Measurements from ENCODE around the gene GPX5.
"Not testable (repeated sequence)": the region's sequence is repeated elsewhere in the genome, so short reads cannot be mapped to it uniquely, and the experiment has no call there.

GPX5 gene

DNA sequence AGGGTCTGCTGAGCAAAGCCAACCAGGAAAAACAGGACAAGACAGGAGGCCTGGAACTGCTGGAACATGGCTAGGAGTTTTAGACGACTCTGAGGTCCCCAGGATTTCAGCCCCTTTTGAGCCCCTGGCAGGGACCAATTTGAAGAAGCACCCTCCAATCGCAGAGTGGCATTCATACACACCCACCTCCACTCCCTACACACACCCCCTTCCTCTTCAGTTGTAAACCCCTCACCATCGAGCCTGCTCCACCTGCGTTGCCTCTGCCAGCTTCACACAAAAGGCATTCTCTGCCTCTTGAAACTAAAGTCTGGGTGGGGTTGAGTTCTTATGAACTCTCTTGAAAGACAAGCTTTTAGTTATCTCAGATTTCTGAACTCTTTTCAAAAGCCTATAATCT, 10.0 kb upstream of the GPX5 start, which contains the start of gene GPX6:
Gene GPX6 (minus strand): TSS at position 118 of the 400 bp plus-strand sequence. CDS start 50 bp downstream, at position 68.
- no peak for DNase-seq (ENCODE audit: low read depth)

DNA sequence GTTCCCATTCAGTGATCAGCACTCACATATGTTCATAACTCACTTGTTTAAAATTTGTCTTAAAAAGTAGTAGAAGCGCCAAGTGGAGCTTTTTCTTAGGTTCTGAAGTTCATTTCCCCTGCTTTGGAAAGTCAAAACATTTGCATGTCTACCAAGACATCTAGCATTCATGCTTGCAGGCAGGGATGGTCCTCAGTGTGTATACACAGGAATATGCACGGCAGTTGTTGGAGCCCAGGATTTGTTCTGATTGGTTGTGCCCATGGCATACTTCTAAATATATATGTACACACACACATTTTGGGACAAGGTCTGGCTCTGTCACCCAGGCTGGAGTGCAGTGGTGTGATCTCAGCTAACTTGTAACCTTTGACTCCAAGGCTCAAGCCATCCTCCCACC, 7.7 kb upstream of the GPX5 start:
- no peak for DNase-seq (ENCODE audit: low read depth)

DNA sequence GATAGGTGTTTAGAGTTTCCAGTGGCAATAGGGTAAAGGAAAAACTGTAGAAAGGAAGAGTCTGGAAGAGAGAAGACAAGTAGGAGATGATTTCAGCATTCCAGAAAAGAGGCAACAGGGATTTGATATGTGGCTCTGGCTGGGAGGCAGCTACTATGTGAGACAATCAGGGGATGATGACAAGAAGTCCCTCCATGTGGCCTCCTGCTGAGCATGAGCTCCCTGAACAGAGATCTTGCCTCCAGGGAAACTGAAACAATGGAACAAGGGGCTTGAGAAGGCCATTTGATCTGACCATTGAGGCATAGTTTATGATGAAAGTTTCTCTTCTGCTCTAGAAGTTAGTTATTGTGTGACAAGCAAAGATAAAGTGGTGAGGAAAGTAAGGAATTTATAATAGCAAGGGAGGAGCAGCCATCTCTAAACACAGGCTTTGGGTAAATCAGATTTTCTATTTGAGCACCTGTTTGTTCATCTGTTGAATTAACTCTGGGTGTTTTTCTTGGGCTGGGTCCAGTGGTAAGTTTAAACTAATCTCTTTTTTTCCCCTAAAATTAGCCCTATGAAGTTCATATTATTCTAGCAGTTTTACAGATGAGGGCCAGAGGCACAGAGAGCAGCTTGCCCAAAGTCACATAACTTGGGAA, 3.0 kb upstream of the GPX5 start:
- no peak for DNase-seq (ENCODE audit: low read depth)

DNA sequence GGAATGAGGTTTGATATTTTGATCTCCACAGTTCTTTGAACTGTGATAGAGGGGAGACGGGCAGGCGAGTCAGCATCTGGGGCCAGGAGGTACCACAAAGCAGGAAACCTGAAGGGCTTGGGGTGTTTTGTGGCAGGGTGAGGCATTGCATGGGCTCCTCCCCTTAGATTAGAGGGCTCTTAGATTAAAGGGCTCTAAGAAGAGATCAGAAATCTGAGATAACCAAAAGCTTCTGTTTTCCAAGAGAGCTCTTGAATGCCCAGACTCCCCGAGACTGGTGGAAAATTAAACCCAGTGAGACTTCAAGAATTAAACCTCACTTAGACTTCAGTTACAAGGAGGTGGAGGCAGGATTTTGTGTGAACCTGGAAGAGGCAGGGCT, 2.4 kb upstream of the GPX5 start:
- peak; percentile 26 for DNase-seq (ENCODE audit: low read depth)

DNA sequence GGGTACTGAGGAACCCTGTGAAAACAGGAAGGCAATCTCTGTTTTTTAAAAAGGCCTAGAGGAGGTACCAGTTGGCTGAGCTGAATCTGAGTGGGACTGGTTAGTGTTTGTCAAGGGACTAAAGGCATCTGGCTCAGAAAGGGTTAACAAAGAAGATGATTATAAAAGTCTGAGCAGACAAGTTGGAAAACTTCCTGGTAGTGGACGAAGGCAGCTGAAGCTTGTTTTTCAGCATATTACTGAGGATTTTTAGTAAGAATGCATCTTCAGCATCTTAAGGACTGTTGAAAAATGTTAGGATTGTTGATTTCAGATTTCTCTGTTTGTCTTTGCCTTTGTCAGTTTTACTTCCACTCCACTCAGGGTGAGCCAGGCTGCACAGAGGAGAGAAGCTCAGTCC, 5.1 kb downstream of the GPX5 start:
- no peak for DNase-seq (ENCODE audit: low read depth)

DNA sequence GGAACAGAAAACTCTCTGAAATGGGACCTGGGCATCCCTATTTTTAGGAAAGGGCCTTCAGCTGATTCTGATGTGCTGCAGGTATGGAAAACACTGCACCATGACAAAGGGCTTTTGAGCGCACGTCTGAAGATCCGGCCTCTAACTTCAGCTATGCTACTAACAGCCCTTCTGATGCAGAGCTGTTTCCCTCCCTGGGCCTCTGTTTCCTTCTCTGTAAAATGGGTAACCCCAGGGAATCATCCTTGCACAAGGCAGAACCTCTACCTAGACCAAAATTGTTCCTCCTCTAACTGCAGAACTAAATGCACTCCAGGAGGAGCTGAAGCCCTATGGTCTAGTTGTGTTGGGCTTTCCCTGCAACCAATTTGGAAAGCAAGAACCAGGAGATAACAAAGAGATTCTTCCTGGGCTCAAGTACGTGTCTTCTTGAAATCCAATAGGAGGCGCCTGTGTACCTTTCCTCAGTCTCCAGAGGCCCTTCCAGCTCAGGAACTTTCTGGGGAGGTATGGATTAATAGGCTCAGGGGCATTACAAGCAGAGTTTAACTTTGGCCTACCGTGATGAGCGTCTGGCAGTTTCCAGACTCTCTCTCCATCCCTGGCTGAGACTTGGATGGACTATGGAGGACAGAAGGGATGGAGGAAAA, 5.9 kb downstream of the GPX5 start:
- DNase-seq (ENCODE audit: low read depth): no peak

DNA sequence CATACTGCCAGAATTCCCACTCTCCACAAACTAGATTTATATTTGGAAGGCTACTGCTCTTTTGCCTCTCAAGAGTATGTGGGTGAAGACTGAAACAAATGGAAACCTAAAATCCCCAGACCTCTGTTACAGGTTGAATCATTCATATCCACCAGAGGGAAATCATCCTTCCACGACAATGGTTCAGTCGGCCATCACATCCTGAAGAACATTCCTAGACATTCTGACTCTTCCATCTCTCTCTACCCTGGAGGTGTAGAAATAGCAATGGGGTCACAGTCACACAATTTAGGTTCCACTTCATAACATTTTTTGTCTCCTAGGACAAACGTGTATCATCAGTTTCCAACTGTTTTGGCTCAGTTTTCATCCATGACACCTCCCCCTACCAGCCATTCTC, 8.6 kb downstream of the GPX5 start:
- no peak for DNase-seq (ENCODE audit: low read depth)

DNA sequence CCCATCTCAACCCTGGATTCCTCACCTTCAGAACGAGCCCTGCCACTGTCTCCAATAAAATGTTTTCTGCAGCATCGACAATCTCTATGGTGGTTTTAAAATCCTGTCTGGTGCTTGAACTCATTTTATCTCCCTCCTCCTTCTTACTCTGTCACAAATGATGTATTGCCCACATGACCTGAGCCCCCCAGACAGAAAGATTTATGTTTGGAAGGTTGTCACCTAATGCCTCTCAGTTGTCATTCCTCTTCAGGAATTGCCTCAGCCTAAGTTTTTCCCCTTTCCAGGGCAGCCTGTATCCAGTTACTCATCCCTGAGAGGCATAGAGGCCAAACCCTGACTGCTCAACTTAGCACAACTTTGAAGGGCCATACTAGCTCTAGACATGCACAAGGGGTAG, 9.2 kb downstream of the GPX5 start:
- DNase-seq (ENCODE audit: low read depth): no peak

DNA sequence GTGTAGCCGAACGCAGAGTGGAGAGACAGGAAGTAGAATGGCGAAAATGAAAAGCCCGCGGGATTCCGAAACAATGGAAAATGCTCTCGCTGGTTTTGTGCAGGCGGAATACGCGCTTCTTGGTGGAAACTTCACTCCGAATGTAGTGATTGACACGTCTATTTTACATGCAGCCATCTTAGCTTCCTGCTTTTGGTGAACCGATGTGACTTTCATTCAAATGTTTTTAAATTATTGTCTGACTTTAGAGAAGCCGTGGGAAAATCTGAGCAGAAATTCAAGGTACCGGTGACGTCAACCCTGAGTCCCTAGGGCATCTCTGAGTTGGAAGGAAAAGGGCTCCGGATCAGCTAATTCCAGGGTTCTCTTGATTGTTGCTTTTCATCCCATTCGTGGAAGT, 11.4 kb downstream of the GPX5 start:
- no peak for DNase-seq (ENCODE audit: low read depth)

DNA sequence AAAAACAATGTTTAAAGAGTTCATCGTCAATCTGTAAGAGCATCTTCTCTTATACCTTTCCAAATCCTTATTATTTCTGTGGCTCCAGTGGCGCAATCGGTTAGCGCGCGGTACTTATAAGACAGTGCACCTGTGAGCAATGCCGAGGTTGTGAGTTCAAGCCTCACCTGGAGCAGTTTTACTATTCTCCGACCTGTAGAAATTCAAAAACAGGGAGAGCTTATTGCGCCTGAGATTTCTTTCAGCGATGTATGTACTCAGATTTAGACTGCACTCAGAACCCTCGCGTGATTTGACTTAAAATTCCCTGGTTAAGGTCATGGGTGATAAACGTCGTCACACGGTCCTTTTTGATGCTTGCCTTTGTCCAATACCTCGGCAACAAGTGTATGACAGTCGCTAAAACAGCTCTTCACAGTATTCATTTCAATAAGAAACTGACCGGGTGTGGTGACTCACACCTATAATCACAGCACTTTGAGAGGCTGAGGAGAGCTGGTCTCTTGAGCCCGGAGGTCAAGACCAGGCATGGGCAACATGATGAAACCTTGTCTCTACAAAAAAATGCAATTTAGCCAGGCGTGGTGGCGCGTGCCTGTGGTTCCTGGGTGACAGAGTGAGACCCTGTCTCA, 11.9 kb downstream of the GPX5 start:
- DNase-seq (ENCODE audit: low read depth): no peak

DNA sequence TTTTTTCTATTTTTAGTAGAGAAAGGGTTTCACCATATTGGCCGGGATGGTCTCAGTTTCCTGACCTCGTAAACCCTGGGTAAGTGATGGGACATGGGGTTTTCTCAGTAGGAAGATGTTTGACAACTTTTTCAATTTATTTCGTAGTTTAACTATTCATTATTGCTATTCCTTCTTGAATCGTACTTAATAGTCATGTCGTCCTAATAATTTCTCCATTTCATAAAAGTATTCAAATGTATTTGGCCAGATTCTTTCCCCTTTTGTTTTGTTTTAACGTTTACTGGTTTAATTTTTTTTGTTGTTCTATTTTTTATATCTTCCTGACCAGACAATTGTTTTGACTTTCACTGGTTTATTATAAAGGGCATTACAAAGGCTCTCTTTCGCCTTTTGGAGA, 16.3 kb downstream of the GPX5 start:
- DNase-seq (ENCODE audit: low read depth): no peak

DNA sequence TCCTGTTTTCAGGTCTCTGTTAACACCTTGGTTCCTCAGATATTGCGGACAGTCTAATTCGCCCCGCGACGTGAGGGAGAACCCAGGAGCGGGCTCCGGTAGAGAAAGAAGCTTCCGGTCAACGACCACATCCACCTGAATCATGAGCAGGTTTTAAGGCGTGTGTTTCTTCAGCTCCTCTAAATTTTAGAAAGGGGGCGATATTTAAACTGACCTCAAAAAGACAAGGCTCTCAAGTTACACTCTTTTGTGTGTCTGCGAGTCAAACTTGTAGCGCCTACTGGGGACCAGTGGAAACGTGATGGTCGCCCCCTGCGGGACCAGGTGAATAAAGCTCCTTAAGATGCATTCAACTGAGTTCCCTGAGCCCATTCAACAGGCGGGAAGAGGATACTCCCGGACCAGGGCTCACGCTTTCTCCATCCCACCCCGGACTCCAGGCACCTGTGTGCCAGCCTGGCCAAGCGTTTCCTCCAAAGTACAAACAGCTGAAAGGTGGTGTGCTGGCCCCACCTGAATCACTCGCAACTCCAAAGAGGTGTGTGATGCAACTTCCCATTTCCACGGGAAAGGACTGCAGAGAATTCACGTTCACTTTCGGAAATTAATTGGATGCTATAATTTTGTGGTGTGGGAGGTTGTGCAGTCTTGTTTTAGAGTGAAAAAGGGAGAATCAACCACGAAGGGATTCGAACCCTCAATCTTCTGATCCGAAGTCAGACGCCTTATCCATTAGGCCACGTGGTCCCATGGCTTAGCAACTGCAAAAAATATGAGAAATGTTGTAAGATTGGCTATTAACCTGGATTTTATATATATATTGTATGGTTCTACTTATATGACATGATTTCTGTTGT, 17.0 kb downstream of the GPX5 start:
- peak; percentile 29 for DNase-seq (ENCODE audit: low read depth)

DNA sequence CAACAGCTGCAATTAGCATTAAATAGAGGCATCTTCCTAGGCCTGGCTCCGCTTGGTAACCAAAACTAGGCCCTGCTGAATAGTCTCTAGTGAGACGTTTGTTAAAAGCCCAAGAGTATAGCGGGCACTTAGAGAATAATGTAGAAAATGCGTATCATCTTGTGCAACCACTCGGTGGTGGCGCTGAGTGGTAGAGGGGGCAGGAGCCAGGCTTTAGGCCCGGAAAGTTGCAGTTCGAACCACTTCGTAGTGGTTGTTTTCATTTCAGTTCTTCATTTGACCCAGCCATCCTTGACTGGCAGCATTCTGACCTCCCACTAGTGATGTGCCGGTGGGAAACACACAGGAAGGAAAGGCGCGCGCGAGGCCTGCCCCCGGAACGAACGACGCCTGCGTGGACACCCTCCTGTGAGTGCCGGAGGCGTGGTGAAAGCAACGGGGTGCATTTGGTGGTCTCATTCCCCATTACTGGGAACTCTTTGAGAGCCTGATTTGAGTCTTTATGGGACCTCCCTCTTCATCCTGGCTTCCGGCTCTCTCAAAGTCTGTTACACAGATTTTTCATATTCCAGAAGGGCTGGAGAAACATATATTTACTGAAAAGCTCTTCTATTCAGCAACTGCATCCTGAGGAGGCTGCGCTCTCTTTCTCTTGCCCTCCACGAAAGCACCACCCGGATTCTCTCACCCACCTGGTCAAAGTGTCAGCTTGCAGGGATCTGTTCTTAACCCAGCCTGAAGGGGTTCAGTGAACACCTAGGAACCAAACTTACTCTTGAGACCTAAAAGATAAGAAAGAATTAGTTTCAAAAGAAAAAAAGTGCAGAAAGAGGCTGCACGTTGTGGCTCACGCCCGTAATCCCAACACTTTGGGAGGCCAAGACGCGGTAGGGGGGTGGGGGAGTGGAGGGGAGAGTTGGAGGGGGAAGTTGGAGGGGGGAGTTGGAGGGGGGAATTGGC, 18.2 kb downstream of the GPX5 start:
- peak; percentile 25 for DNase-seq (ENCODE audit: low read depth)

DNA sequence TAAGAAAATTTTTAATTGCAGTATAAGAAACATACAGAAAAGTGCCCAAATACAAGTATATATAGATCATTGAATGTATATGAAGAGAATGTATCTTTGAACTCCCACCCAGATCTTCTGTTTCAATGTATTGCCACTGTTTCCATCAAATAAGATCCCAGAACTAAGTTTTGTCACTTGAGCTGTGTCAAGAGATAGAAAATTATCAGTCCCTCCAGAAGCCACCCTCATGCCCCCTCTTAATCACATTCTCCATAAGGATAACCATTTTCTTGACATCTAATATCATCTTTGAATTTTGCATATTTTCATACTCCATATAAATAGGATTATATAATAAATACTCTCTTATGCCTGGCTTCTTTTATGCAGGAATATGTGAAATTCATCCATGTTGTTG, 20.3 kb downstream of the GPX5 start:
- DNase-seq (ENCODE audit: low read depth): no peak

DNA sequence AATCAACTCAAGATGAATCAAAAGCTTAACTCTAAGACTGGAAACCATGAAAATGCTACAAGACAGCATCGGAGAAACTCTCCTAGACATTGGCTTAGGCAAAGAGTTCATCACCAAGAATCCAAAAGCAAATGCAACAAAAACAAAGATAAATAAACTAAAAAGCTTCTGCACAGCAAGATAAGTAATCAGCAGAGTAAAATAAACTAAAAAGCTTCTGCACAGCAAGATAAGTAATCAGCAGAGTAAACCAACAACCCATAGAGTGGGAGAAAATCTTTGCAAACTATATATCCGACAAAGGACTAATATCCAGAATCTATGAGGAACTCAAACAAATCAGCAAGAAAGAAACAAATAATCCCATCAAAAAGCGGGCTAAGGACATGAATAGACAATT, 21.3 kb downstream of the GPX5 start:
- DNase-seq (ENCODE audit: low read depth): not testable (repeated sequence)

DNA sequence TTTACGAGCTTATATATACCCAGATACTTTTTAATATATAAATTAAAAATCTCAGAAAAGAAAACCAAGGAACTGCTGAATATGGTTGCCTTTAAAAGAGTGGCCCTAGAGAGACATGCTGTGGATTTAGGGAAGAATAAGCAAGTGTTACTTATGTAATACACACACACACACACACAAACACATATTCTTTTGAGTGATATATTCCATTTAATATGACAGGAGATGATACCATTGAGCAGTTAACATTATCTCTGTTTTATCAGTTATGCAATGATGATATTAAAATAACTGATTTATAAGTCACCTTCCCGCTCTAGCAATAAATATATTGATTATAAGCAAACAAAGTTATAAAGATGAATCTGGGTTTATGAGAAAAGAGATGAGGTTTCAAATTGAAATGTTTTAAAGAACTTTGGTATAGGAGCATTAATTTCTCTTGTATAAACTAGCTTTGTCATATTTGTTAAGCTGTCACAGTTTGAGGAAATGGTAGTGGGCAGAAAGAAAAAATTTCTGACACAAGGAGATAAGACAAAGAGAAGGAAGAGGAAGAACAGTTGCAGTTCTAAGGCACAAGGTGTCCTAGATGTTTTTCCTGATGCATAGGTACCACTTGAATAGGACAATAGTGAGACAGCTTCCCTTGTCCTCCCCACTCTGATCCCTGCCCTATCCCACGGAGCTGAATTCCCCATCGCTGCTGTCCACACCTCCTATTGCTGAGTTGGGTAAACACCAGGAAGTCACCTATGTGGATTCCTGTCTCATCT, 26.4 kb downstream of the GPX5 start:
- DNase-seq (ENCODE audit: low read depth): no peak

DNA sequence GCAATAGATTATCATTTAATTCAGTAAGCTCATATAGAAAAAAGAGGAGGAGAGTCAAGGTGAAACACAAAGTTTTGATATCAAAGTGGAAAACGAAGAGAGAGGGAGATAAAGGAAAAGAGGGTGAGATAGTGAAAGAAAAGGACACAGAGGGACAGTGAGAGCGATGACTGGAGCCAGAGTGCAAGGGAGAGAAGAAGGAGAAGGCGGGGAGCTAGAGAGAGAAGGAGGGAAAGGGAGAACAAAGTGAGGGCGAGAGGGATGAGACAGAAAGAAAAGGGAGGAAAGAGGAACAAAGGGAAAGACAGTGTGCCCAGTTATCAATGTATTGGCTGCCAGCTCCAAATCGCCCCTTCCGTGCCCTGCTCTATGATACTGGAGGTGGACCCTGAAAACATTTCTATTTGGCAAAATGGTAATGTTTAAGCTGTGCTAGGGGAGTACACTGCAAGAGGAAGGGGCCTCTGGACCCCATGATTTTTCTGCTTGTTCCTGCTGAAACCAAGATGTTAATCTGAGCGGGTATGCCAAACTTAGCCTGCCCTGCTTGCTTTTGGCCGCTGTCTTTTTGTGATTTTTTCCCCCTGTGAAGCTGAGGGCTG, 27.8 kb downstream of the GPX5 start:
- no peak for DNase-seq (ENCODE audit: low read depth)

DNA sequence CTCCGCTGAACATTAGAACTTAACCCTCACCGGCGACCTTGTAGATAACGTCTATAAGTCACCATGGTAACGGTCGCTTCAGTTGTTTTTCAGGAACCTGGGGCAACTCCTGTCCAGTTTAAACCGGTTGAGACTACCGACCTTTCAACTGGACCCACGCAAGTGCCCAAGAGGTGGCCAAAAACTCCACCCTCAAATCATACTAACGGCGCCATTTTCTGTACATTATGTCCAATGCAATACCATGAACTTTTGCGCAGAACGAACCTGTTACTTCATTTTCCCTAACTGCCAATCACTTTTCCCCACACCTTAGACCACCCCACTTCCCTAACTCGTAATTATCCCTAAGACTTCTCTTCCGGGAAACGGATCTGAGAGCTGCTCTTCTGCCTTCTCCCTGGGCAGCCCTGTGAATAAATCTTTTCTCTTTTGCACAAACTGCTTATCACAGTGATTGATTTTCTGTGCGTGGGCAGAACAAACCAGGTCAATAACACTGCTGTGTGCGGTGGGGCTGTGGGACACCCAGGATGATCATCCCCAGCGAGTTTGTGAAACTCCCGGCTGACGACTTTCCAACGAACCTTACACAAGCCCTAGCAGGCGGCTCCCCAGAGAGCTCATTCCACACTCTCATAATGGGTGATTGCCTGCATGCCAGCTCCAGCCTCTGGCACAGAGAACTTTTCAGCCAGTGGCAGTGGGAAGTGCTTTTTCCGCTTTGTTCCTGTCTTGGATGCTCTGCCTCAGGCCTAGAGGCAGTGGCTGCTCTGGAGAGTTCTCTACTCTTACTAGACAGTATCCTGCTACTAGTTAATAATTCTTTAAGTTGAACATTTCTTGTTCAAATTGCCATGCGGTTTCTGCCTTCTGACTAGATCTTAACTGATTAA, 28.6 kb downstream of the GPX5 start:
- no peak for DNase-seq (ENCODE audit: low read depth)

DNA sequence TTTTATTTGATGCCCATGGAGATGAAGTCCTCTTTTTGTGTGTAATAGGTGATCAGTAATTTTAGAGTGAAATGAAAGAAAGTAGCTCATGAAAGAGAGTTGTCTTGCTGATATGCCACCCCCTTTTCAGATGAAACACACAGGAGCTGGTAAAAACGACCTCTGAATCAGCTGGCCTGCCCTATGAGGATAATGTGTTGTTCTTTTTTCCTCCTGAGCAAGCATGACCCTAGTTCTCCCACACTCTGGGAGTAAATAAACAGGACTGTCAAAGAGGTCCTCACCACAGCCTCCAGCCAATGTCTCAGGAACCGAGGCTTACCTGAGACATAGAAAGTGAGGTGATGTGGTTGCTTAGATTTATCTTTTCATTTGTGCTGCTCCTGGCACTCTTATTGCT, 29.5 kb downstream of the GPX5 start:
- no peak for DNase-seq (ENCODE audit: low read depth)
